ENCODE results near the gene RNF157. TPM values are rescaled to one million over a fixed set of nuclear protein-coding genes. Genes with fewer than 3 reads are reported as not detected.

RNF157 gene
- total and polyA plus RNA-seq, 10 of the 15 experiments (the other 5 are each of a cell fraction or from before 2014, with no cell fraction given), result 1.4 to 15.9 (median 9.6) TPM

- Histone ChIP-seq H3K9me3 (replicated peaks; ENCODE audit: control insufficient read depth, insufficient read depth, low read length) (no peaks in the 10 kb centered on the region; the same call in 2 of the 3 replicates), H3K9ac (ENCODE audit: control insufficient read depth, insufficient read depth, low read length) (no peak overlapping the region), H3K79me2 (ENCODE audit: control insufficient read depth, insufficient read depth, low read length) (no peaks in the 10 kb centered on the region), H3K4me2 (ENCODE audit: control insufficient read depth, insufficient read depth) (no peak overlapping the region), H3K36me3 (ENCODE audit: control insufficient read depth in 2 of 2, insufficient read depth in 2 of 2, low read length in 1 of 2) (no peaks in the 10 kb centered on the region), H3K4me3 (no peak overlapping the region), H3K27me3 (replicated peaks in 1 of 2; ENCODE audit: control insufficient read depth in 2 of 2, insufficient read depth in 2 of 2, low read length in 1 of 2) (no peaks in the 10 kb centered on the region), H4K20me1 (ENCODE audit: control insufficient read depth, insufficient read depth) (no peaks in the 10 kb centered on the region), H3K27ac (ENCODE audit: control insufficient read depth, insufficient read depth) (no peak overlapping the region), H3K4me1 (ENCODE audit: control insufficient read depth, insufficient read depth, low read length) (peaks cover 42% of the 10 kb centered on the region), H2AFZ (ENCODE audit: control insufficient read depth, low read depth, low read length) (no peak overlapping the region)
- CTCF ChIA-PET, result interaction anchor here (0.9 to 8.0 kb wide), 4 partner anchors 12 to 68 kb away, joined by 3 to 82 read pairs (median 6); partner anchors contain the start of gene UBALD2
- ATAC-seq, result no peak
- FAIRE-seq, result no peak
- in situ Hi-C loops (cut with MboI) (loop anchor here (25.0 kb wide), 2 partner anchors 1212 to 1912 kb away; partner anchors contain the start of gene SYNGR2), intact Hi-C loops (cut with micrococcal nuclease; ENCODE audit: unreplicated experiment) (no loop called here)
- POLR2A ChIA-PET, result interaction anchor here (16.9 kb wide), 1 partner anchor 16 kb away, joined by 341 read pairs; the partner anchor contains the start of gene UBALD2
- no peak for DNase-seq (ENCODE audit: low read depth, low spot score)
- SMC1A ChIA-PET (ENCODE audit: uncharacterized antibody, unreplicated experiment), result interaction anchor here (1.1 to 13.9 kb wide), 2 partner anchors 11 to 24 kb away, joined by 3 to 226 read pairs; partner anchors contain the start of gene UBALD2
- RAD21 ChIA-PET (ENCODE audit: unreplicated experiment), result interaction anchor here (6.2 kb wide), 1 partner anchor 12 kb away, joined by 124 read pairs; the partner anchor contains the start of gene UBALD2
- no TSS peak for BruUV-seq (replicated peaks)
- 62% methylated on average over 6 of the region's 6 CpGs for WGBS (ENCODE audit: insufficient coverage, insufficient replicate concordance, low lambda C conversion rate, missing lambda C conversion rate)
- TF ChIP-seq RELB (IDR thresholded peaks at IDR 0.05; ENCODE audit: low read depth), result no peak
- no peak for TF ChIP-seq SPI1 (IDR thresholded peaks at IDR 0.05; ENCODE audit: borderline replicate concordance, insufficient read depth, low read depth, low read length)
- TF ChIP-seq NR2C1 (IDR thresholded peaks at IDR 0.05), result no peak
- no peak for TF ChIP-seq TARDBP (IDR thresholded peaks at IDR 0.05; ENCODE audit: borderline replicate concordance)
- no peak for TF ChIP-seq MXI1 (IDR thresholded peaks at IDR 0.05; ENCODE audit: low read depth, low read length)
- TF ChIP-seq RBBP5 (conservative IDR thresholded peaks at IDR 0.05), result no peak
- TF ChIP-seq REST (IDR thresholded peaks at IDR 0.05; ENCODE audit: low read depth, low read length), result no peak
- no peak for TF ChIP-seq ZBTB33 (IDR thresholded peaks at IDR 0.05)
- no peak for TF ChIP-seq IRF3 (IDR thresholded peaks at IDR 0.05)
- no peak for TF ChIP-seq GABPA (IDR thresholded peaks at IDR 0.05; ENCODE audit: low read depth)
- no peak for TF ChIP-seq SREBF1 (IDR thresholded peaks at IDR 0.05; ENCODE audit: low read length)
- no peak for TF ChIP-seq ATF2 (IDR thresholded peaks at IDR 0.05; ENCODE audit: low read length)
- TF ChIP-seq EP300 (IDR thresholded peaks at IDR 0.05; ENCODE audit: borderline replicate concordance in 1 of 2, control insufficient read depth in 1 of 2, low read depth in 2 of 2, low read length in 2 of 2), result no peak
- TF ChIP-seq NR2F1 (conservative IDR thresholded peaks at IDR 0.05), result no peak
Measured at GRCh38 chr17:76250141-76250540, 9.8 kb upstream of the RNF157 start.

All from GM12878 (cell line).